ENCODE data around the gene STX16.

The STX16 gene

GRCh38 chr20:58625585-58625984 lies 25.5 kb upstream of the STX16 start:
- no peak for TF ChIP-seq CTCF (IDR thresholded peaks at IDR 0.05; ENCODE audit: borderline replicate concordance, insufficient read depth, low read depth, low read length)
- no peak overlapping the region for H3K4me3 ChIP-seq (ENCODE audit: low read depth, low read length)

GRCh38 chr20:58626051-58626450 lies 25.0 kb upstream of the STX16 start:
- TF ChIP-seq CTCF (IDR thresholded peaks at IDR 0.05; ENCODE audit: borderline replicate concordance, insufficient read depth, low read depth, low read length) = no peak

GRCh38 chr20:58627212-58628072 lies 23.6 kb upstream of the STX16 start:
- H3K4me3 ChIP-seq (ENCODE audit: low read depth, low read length) = no peak overlapping the region
- TF ChIP-seq CTCF (IDR thresholded peaks at IDR 0.05; ENCODE audit: borderline replicate concordance, insufficient read depth, low read depth, low read length) = no peak

More at GRCh38 chr20:58626051-58626450, 25.0 kb upstream of the STX16 start:
- H3K4me3 ChIP-seq (ENCODE audit: low read depth, low read length) = no peak overlapping the region

GRCh38 chr20:58628491-58629214 lies 22.4 kb upstream of the STX16 start:
- no peak overlapping the region for H3K4me3 ChIP-seq (ENCODE audit: low read depth, low read length)
- no peak for TF ChIP-seq CTCF (IDR thresholded peaks at IDR 0.05; ENCODE audit: borderline replicate concordance, insufficient read depth, low read depth, low read length)

GRCh38 chr20:58629215-58629580 lies 21.9 kb upstream of the STX16 start:
- TF ChIP-seq CTCF (IDR thresholded peaks at IDR 0.05; ENCODE audit: borderline replicate concordance, insufficient read depth, low read depth, low read length) = no peak
- H3K4me3 ChIP-seq (ENCODE audit: low read depth, low read length) = no peak overlapping the region

- no peak for TF ChIP-seq CTCF (IDR thresholded peaks at IDR 0.05; ENCODE audit: borderline replicate concordance, insufficient read depth, low read depth, low read length)
- H3K4me3 ChIP-seq (ENCODE audit: low read depth, low read length) = no peak overlapping the region
These were observed 21.0 kb upstream of the STX16 start for GRCh38 chr20:58630063-58630462.

Measured in GM12875 (cell line).